IMR-90 (cell line): ENCODE measurements around the gene PARPBP. TPM values are rescaled to one million over a fixed set of nuclear protein-coding genes. Genes with fewer than 3 reads are reported as not detected.

ENCODE experiments used
- ATAC-seq: fragments of 200-7000 bp; cut with Tn5 transposase; 2 replicates; pipeline ENCODE4 v1.9.1; 2020; ENCODE audit warnings: low read depth, mild to moderate bottlenecking, moderate library complexity
- BruUV-seq: library from RNA; stranded (reverse); fragments of 400-500 nt; replicated peaks from 2 replicates; lab custom pipeline; 2021; lab: Mats Ljungman, UMichigan
- CTCF ChIA-PET: fragments of 300-600 bp; formaldehyde crosslinking; extraction: SDS; loops from one replicate; lab custom pipeline; 2021; ENCODE audit warnings: antibody characterized with exemption; lab: Yijun Ruan, JAX
- POLR2A ChIA-PET: fragments of 300-600 bp; sonication (Branson Sonifier 250); formaldehyde crosslinking; loops from one replicate; lab custom pipeline; 2022; ENCODE audit warnings: antibody characterized with exemption; ENCODE audit not compliant: unreplicated experiment; lab: Charles Lee
- DNase-seq: peaks from one replicate; pipeline ENCODE4 v3.0.0; 2013
- H2AFZ ChIP-seq: replicated peaks from 2 replicates; pipeline ENCODE3; 2013; ENCODE audit warnings: low read length, mild to moderate bottlenecking; ENCODE audit not compliant: poor library complexity
- H2AK5ac ChIP-seq: 2 replicates; pipeline ENCODE4 v1.6.1; 2013; ENCODE audit warnings: low read depth, low read length, inconsistent platforms
- H2AK9ac ChIP-seq: replicated peaks from 2 replicates; pipeline ENCODE3; 2013; ENCODE audit warnings: mild to moderate bottlenecking, low read depth, low read length, moderate library complexity; ENCODE audit not compliant: poor library complexity
- H2BK120ac ChIP-seq: 2 replicates; pipeline ENCODE4 v1.6.1; 2013; ENCODE audit warnings: low read depth, low read length, inconsistent platforms
- H2BK15ac ChIP-seq: 3 replicates; pipeline ENCODE4 v1.6.1; 2013; ENCODE audit warnings: low read depth, low read length, inconsistent platforms
- H2BK20ac ChIP-seq: 2 replicates; pipeline ENCODE4 v1.6.1; 2013; ENCODE audit warnings: low read depth, mild to moderate bottlenecking, inconsistent platforms, low read length, moderate library complexity
- H2BK5ac ChIP-seq: 2 replicates; pipeline ENCODE4 v1.6.1; 2013; ENCODE audit warnings: mild to moderate bottlenecking, low read depth, low read length, inconsistent platforms; ENCODE audit not compliant: poor library complexity, severe bottlenecking
- H3K14ac ChIP-seq: replicated peaks from 2 replicates; pipeline ENCODE4 v1.6.1; 2013; ENCODE audit warnings: low read depth, low read length, inconsistent platforms
- H3K18ac ChIP-seq: 2 replicates; pipeline ENCODE4 v1.6.1; 2013; ENCODE audit warnings: low read depth, low read length, control low read depth
- H3K23ac ChIP-seq: 2 replicates; pipeline ENCODE4 v1.6.1; 2013; ENCODE audit warnings: low read depth, low read length, inconsistent platforms
- H3K27ac ChIP-seq: 2 replicates; pipeline ENCODE4 v1.5.1; 2013; ENCODE audit warnings: mild to moderate bottlenecking, control low read depth, low read length; ENCODE audit not compliant: insufficient read depth
- H3K27me3 ChIP-seq: 2 replicates; pipeline ENCODE4 v1.6.1; 2013; ENCODE audit warnings: low read length; ENCODE audit not compliant: control insufficient read depth, insufficient read depth
- H3K36me3 ChIP-seq: 2 replicates; pipeline ENCODE4 v1.6.1; 2013; ENCODE audit warnings: low read length, mixed read lengths; ENCODE audit not compliant: control insufficient read depth, insufficient read depth
- H3K4ac ChIP-seq: 2 replicates; pipeline ENCODE4 v1.6.1; 2013; ENCODE audit warnings: low read depth, low read length, inconsistent platforms
- H3K4me1 ChIP-seq: 2 replicates; pipeline ENCODE4 v1.6.1; 2013; ENCODE audit warnings: low read length, mixed read lengths; ENCODE audit not compliant: control insufficient read depth, insufficient read depth
- H3K4me2 ChIP-seq: 2 replicates; pipeline ENCODE4 v1.6.1; 2013; ENCODE audit warnings: low read depth, mild to moderate bottlenecking, control low read depth, low read length, moderate library complexity
- H3K4me3 ChIP-seq: 2 replicates; pipeline ENCODE4 v1.5.1; 2013; ENCODE audit warnings: low read depth, mild to moderate bottlenecking, control low read depth, low read length, moderate library complexity; ENCODE audit not compliant: insufficient read depth
- H3K56ac ChIP-seq: 2 replicates; pipeline ENCODE4 v1.6.1; 2013; ENCODE audit warnings: low read length, inconsistent platforms; ENCODE audit not compliant: insufficient read depth; ENCODE audit errors: extremely low read depth
- H3K79me1 ChIP-seq, 2 experiments: 2 replicates each; pipeline ENCODE4 v1.6.1; 2013; ENCODE audit warnings: low read length in 2 of 2, inconsistent platforms in 1 of 2, low read depth in 1 of 2
- H3K9ac ChIP-seq: 2 replicates; pipeline ENCODE4 v1.6.1; 2013; ENCODE audit warnings: low read depth, low read length, control low read depth
- H3K9me1 ChIP-seq: 2 replicates; pipeline ENCODE4 v1.6.1; 2013; ENCODE audit warnings: low read length, inconsistent platforms; ENCODE audit not compliant: insufficient read depth
- H3K9me3 ChIP-seq: 2 replicates; pipeline ENCODE4 v1.6.1; 2013; ENCODE audit warnings: low read length; ENCODE audit not compliant: control insufficient read depth, insufficient read depth
- H4K20me1 ChIP-seq: 2 replicates; pipeline ENCODE4 v1.6.1; 2013; ENCODE audit warnings: low read length, inconsistent platforms; ENCODE audit not compliant: insufficient read depth
- H4K5ac ChIP-seq: 2 replicates; pipeline ENCODE4 v1.6.1; 2013; ENCODE audit warnings: mild to moderate bottlenecking, low read depth, low read length, control low read depth
- H4K8ac ChIP-seq, 2 experiments: 2 replicates each; pipeline ENCODE4 v1.6.1; 2013; ENCODE audit warnings: low read depth in 2 of 2, low read length in 2 of 2, control low read depth in 1 of 2, inconsistent platforms in 1 of 2
- H4K91ac ChIP-seq: 2 replicates; pipeline ENCODE4 v1.6.1; 2013; ENCODE audit warnings: low read depth, low read length, inconsistent platforms; ENCODE audit not compliant: insufficient read depth
- BHLHE40 ChIP-seq: fragments of 150-350 bp; IDR thresholded peaks from 2 replicates; pipeline ENCODE4 v1.6.1; 2016; ENCODE audit warnings: mild to moderate bottlenecking, low read depth, low read length
- USF2 ChIP-seq: fragments of 150-350 bp; IDR thresholded peaks from 2 replicates; pipeline ENCODE4 v1.6.1; 2017; ENCODE audit warnings: mild to moderate bottlenecking, antibody characterized with exemption, low read length, low read depth
- WGBS, 2 experiments: methylation state at CpG; one replicate each; pipeline versions ENCODE4 v1.1.5 to v1.1.7; 2013; ENCODE audit warnings: missing lambda C conversion rate in 2 of 2; ENCODE audit not compliant: insufficient read length in 1 of 2; ENCODE audit errors: extremely low coverage in 2 of 2; 5-methylcytosine and 5-hydroxymethylcytosine counted together
- dilution Hi-C: fragments of 300-500 bp; cut with HindIII; formaldehyde crosslinking; loops from one replicate; pipeline ENCODE4 v1.14.3; 2018; ENCODE audit warnings: low sequenced_read_pairs; ENCODE audit not compliant: unreplicated experiment
- in situ Hi-C: fragments of 300-500 bp; cut with MboI; formaldehyde crosslinking; loops from 3 replicates; pipeline ENCODE4 v1.14.3; 2019; ENCODE audit warnings: low sequenced_read_pairs, inconsistent platforms, mixed read lengths
- intact Hi-C: fragments of 100-400 bp; cut with micrococcal nuclease; formaldehyde crosslinking; loops from 2 replicates; pipeline ENCODE4 v1.10.0; 2022
- polyA plus RNA-seq, 3 experiments: library from polyadenylated mRNA; depleted of rRNA; stranded (reverse); fragments of >200 nt; gene quantifications; 2 replicates each; pipeline ENCODE4 v1.2.3, GENCODE V29; 2012; ENCODE audit warnings: low replicate concordance in 1 of 3
- total RNA-seq: library from RNA; depleted of rRNA; stranded (reverse); fragments of >200 nt; gene quantifications from 2 replicates; pipeline ENCODE4 v1.2.3, GENCODE V29; 2012

PARPBP gene
- total and polyA plus RNA-seq, 2 of the 4 experiments (the other 2 are of a cell fraction): 4.8 to 7.2 TPM

DNA sequence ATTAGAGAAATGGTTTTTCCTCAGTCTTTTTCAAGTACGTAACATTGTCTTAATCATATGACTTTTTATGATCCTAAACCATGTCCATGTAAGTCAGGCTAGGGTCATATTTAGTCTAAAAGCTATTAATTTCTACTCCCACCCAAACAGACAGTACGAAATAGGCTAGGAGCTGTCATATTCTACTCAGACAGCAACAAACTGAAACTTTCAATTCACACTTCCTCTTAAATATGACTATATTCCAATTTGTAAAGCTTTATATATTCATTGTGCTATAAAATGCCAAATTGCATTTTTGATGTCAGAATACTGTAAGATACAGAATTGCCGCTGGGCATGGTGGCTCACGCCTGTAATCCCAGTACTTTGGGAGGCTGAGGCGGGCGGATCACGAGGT is 3.6 kb upstream of the PARPBP start:
- Histone ChIP-seq H2BK20ac (no peak overlapping the region), H3K56ac (no peak overlapping the region), H2AK5ac (no peak overlapping the region), H3K9ac (no peak overlapping the region), H3K4me3 (no peak overlapping the region), H3K4me2 (no peak overlapping the region), H4K5ac (no peak overlapping the region), H3K79me1 (peaks cover 21 to 28% of the 10 kb centered on the region in 2 experiments), H2BK5ac (no peak overlapping the region), H4K20me1 (no peaks in the 10 kb centered on the region), H2BK15ac (no peak overlapping the region), H3K18ac (no peak overlapping the region), H2AFZ (no peak overlapping the region), H3K4ac (no peak overlapping the region), H3K4me1 (no peaks in the 10 kb centered on the region; the same call in 1 of the 2 replicates), H3K27me3 (no peaks in the 10 kb centered on the region), H3K14ac (no peak overlapping the region), H4K91ac (no peak overlapping the region), H2BK120ac (no peak overlapping the region), H3K9me1 (no peaks in the 10 kb centered on the region), H3K36me3 (peaks cover 5% of the 10 kb centered on the region), H2AK9ac (no peak overlapping the region), H3K23ac (no peak overlapping the region), H4K8ac (no peak overlapping the region), H3K27ac (no peak overlapping the region), H3K9me3 (no peaks in the 10 kb centered on the region)
- no CpG with 5 or more reads among the region's 7 CpGs for WGBS, 2 experiments
- ATAC-seq: no peak
- CTCF ChIA-PET: interaction anchor here (1.0 kb wide), 1 partner anchor 15 kb away, joined by 4 read pairs; no protein-coding TSS in a partner anchor
- no peak for TF ChIP-seq USF2
- no peak for TF ChIP-seq BHLHE40
- DNase-seq: no peak
- in situ Hi-C loops: no loop called here
- dilution Hi-C loops: no loop called here
- POLR2A ChIA-PET: no interaction called here
- intact Hi-C loops: no loop called here
- no TSS peak for BruUV-seq
